ENCODE data around the gene SMAP2. TPM values are rescaled to one million over a fixed set of nuclear protein-coding genes. Genes with fewer than 3 reads are reported as not detected.
A peak's percentile ranks its signal among the peaks of the same experiment; 100 is the strongest.
"Not testable (repeated sequence)": the region's sequence is repeated elsewhere in the genome, so short reads cannot be mapped to it uniquely, and the experiment has no call there.

Gene SMAP2
- total RNA-seq, result 16.3 TPM
- long read RNA-seq, transcript SMAP2-202 (10 exons, 2,939 nt), result major isoform, 26 of 28 reads
- long read RNA-seq, partial matches to known transcripts, result 0 of 28 reads
- long read RNA-seq, other reads (novel, unspliced or antisense), result 2 of 28 reads

DNA sequence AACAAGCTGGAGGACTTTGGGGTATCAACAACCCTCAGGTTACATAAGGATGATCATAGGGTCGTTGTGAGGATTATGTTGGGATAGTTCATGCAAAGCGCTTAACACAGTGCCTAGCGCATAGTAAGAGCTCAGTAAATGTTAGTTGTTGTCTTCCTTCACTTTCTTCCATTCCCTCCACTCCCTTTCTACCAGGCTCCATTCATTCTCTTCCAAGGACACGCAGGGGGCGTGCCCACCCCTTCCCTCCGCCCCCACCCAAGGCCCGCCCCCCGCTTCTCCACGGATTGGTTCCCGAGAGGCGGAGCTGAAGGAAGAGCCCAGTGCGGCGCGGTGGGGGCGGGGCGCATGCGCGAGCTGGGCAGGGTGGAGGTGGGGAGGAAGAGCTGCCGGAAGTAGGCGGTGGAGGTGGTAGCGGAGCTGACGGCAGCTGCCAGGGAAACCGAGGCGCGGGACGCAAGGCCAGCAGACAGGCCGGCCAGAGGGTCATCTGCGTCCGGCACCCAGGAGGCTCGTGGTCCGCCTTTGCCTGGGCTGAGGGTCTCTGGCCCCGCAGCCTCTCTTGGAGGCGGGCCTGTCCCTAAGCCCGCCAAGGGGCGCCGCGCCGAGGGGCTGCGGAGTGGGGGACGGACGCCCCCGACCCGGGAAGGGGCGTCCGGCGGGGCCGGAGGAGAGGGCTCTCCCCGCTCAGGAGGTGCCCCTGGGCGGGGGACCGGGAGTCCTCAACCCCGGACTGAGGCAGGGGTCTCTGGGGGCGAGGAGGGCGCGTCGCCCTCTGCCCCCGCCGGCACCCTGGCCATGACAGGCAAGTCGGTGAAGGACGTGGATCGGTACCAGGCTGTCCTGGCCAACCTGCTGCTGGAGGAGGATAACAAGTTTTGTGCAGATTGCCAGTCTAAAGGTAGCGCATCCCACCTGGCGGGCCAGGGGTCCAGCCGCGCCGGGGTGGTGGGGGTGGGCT, at the start of gene SMAP2:
SMAP2 (plus strand) TSS at position 405 of the 961 bp plus-strand sequence; CDS start at position 799, 394 bp downstream.
- DNase-seq (ENCODE audit: missing footprints) (peak; percentile 99), ATAC-seq (peak; percentile 99)
- intact Hi-C loops (cut with DNase I), result no loop called here

GRCh38 chr1:40331403-40331802, 42.1 kb upstream of the SMAP2 start:
- intact Hi-C loops (cut with DNase I), result loop anchor here (10.0 kb wide), 1 partner anchor 247 kb away; no protein-coding TSS in a partner anchor
- not testable (repeated sequence) for DNase-seq (ENCODE audit: missing footprints); ATAC-seq

GRCh38 chr1:40332695-40333094, 40.8 kb upstream of the SMAP2 start:
- no peak for ATAC-seq
- no peak for DNase-seq (ENCODE audit: missing footprints)
- intact Hi-C loops (cut with DNase I), result loop anchor here (10.0 kb wide), 1 partner anchor 248 kb away; no protein-coding TSS in a partner anchor

DNA sequence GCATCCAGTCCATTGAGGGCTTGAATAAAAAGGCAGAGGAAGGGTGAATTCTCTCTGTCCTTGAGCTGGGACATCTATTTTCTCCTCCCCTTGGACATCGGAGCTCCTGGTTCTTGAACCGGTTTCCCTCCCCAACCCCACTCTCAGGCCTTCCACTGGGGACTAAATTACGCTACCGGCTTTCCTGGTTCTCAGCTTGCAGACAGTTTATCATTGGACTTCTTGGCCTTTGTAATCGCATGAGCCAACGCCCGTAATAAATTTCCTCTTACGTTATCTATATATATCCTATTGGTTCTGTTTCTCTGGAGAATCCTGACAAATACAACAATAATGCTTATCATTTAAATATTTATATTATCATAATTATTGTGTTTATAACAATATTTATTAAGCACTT, 36.1 kb upstream of the SMAP2 start:
- ATAC-seq (no peak), DNase-seq (ENCODE audit: missing footprints) (no peak)
- intact Hi-C loops (cut with DNase I), result loop anchor here (5.0 to 10.0 kb wide), 2 partner anchors 70 to 253 kb away; no protein-coding TSS in a partner anchor

- intact Hi-C loops (cut with DNase I), result loop anchor here (2.0 to 10.0 kb wide), 3 partner anchors 68 to 254 kb away; no protein-coding TSS in a partner anchor
- peak; percentile 86 for DNase-seq (ENCODE audit: missing footprints)
- ATAC-seq, result peak; percentile 77
Observed at GRCh38 chr1:40338745-40339419, 34.6 kb upstream of the SMAP2 start.

DNA sequence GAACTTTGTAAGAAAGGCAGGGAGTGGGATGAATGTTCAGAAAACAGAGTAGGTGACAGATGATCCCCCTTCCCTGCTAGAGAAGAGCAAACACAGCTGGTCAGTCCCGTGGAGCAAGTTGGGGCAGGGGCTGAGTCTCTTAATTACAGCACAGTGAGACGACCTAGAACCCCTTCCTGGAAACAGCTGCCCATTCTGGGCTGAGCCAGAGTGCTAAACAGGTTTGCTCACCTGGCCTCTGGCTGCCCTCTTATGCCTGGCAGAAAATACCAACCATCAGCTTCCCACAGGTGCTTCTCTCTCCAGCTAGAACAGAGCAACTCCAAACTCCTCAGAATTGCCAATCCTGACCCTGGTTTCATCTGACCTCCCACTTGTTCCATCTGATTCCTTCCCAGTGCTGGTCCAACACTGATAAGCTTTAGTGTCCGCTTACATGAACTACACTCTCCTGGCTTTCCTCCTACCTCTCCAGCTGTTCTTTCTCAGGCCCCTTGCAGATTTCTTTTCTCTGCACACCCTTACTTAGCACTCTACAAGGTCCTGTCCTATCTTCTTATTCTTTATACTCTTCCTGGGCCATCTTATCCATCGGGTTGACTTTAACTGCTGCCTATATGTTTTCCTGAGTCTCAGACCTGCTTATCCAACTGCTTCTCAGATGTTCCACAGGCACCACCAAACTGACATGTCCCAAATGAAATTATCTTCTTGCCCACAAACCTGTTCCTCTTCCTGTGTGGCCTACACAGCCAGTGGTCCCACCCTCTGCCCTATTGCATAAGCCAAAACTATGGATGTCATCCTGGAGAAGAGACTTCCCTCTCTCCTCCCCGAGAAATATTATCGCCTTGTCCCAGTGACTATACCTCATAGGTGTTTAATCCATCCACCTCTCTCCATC, 33.9 kb upstream of the SMAP2 start:
- intact Hi-C loops (cut with DNase I), result loop anchor here (2.0 to 10.0 kb wide), 3 partner anchors 68 to 255 kb away; no protein-coding TSS in a partner anchor
- ATAC-seq, result peak; percentile 29
- no peak for DNase-seq (ENCODE audit: missing footprints)

DNA sequence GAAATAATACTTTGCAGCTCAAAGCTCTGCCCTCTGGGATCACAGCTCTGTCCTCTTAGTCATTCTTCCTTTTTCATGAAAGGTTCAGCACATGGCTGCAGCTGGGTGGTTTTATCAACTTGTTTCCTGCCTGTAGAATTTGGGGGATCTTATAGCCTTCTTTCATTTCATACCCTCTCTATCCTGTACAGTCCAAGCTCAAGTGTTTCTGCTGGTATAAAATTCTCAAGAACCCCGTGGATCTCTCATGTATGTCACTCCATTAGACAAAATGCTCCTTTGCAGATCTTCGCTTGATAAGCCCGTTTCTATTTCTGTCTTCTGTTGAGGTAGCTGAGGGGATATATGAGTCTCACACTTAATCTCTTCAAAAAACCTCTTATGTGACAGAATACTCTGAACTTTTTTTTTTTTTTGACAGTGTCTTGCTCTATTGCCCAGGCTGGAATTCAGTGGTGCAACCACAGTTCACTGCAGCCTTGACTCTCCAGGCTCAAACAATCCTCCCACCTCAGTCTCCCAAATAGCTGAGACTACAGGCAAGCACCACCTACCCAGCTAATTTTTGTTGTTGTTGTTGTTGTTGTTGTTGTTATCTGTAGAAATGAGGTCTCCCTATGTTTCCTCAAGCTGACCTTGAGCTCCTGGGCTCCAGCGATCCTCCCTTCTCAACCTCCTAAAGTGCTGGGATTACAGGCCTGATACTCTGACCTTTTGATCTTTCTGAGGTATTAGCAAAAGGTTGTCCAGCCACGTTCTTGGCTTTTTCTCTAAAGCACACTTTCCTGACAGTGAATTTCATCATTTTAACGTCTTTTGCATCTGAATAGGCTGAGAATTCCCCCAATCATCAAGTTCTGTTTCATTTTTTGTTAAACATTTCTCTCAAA, 31.8 kb upstream of the SMAP2 start:
- intact Hi-C loops (cut with DNase I), result no loop called here
- DNase-seq (ENCODE audit: missing footprints) (no peak), ATAC-seq (no peak)

GRCh38 chr1:40342381-40342717, 31.2 kb upstream of the SMAP2 start:
- DNase-seq (ENCODE audit: missing footprints); ATAC-seq; intact Hi-C loops (cut with DNase I): not testable (repeated sequence)

- peak; percentile 54 for ATAC-seq
- intact Hi-C loops (cut with DNase I), result no loop called here
- DNase-seq (ENCODE audit: missing footprints), result peak; percentile 77
Observed at GRCh38 chr1:40344597-40344996, 28.9 kb upstream of the SMAP2 start.

- ATAC-seq, result no peak
- intact Hi-C loops (cut with DNase I), result no loop called here
- DNase-seq (ENCODE audit: missing footprints), result no peak
Observed at GRCh38 chr1:40350391-40350790, 23.1 kb upstream of the SMAP2 start.

DNA sequence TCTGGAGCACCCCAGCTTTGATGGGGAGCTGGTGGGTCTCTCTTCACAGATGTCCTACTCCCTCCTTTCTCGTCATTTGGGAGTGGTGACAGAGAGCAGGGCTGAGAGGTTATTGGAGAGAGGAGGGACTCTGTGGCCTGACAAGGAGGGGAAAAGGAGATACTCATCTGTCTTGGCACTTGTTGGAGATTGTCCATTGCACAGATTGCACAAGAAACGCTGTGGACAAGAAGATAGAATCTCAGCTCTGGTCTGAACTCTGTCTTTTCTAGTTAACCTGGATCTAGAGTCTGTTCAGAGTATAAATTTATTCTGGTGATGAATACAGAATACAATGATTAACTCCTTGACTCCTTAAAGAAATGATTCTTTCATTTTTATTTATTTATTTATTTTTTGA, 22.4 kb upstream of the SMAP2 start:
- ATAC-seq (no peak), DNase-seq (ENCODE audit: missing footprints) (no peak)
- intact Hi-C loops (cut with DNase I), result no loop called here

- ATAC-seq (peak; percentile 50), DNase-seq (ENCODE audit: missing footprints) (no peak)
- intact Hi-C loops (cut with DNase I), result no loop called here
Observed at GRCh38 chr1:40352126-40352525, 21.4 kb upstream of the SMAP2 start.

DNA sequence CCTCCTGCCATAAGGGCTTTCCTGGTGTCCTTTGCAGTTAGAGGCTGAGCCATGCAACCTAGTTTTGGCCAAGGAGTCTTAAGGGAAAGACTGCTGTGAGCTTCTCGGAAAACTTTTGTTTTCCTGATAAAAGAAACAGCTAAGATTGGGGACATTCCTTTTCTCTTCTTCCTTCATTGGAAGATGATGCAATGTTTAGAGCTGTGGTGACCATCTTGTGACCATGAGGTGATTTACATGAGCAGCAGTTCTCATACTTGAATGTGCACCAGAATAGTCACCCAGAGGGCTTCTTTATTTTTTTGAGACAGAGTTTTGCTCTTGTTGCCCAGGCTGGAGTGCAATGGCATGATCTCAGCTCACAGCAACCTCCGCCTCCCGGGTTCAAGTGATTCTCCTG, 20.4 kb upstream of the SMAP2 start:
- DNase-seq (ENCODE audit: missing footprints) (no peak), ATAC-seq (no peak)
- intact Hi-C loops (cut with DNase I), result no loop called here

DNA sequence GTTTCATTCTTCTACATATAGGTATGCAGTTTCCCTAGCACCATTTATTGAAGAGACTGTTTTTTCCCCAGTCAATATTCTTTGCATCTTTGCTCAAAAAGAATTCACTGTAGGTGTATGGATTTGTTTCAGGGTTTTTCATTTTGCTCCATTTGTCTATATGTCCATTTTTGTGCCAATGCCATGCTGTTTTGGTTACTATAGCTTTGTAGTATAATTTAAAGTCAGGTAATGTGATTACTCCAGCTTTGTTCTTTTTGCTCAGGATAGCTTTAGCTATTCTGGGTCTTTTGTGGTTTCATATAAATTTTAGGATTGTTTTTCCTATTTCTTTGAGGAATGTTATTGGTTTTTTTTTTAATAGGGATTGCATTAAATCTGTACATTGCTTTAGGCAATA, 15.9 kb upstream of the SMAP2 start:
- no peak for ATAC-seq
- DNase-seq (ENCODE audit: missing footprints), result no peak
- intact Hi-C loops (cut with DNase I), result no loop called here

DNA sequence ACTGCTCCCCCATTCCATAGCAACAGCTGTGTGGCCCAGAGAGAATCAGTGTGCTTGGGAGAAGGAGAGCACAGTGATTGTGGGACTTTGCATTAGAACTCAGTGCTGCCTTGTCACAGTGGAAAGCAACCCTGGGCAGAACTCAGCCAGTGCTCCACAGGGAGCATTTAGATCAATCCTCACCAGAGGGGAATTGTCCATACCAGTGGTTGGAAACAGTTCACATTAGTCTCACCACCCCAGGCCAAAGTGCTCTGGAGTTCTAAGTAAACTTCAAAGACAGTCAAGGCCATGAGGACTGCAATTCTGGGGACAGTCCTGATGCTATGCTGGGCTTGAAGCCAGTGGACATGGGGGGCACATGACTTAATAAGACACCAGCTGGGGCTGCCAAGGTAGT, 12.9 kb upstream of the SMAP2 start:
- intact Hi-C loops (cut with DNase I), result no loop called here
- ATAC-seq (no peak), DNase-seq (ENCODE audit: missing footprints) (no peak)

GRCh38 chr1:40361201-40361600, 12.3 kb upstream of the SMAP2 start:
- no peak for DNase-seq (ENCODE audit: missing footprints)
- intact Hi-C loops (cut with DNase I), result no loop called here
- ATAC-seq, result no peak

DNA sequence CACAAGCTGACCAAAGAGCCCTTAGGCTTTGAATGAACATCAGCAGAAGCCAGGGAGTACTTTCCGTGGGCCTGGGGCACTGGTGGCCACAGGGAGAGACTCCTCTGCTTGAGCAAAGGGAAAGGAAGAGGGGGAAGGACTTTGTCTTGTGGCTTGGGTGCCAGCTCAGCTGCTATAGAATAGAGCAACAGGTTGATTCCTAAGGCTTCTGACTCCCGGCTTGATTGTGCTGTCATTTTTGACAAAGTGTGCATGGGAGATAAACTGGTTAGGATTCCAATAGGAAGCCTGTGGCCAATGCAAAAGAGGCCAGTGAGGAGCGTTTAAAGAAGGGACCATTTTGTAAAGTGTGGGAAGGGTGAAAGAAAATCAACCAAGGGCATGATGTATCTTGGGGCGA, 11.9 kb upstream of the SMAP2 start:
- no peak for ATAC-seq
- DNase-seq (ENCODE audit: missing footprints), result no peak
- intact Hi-C loops (cut with DNase I), result no loop called here

DNA sequence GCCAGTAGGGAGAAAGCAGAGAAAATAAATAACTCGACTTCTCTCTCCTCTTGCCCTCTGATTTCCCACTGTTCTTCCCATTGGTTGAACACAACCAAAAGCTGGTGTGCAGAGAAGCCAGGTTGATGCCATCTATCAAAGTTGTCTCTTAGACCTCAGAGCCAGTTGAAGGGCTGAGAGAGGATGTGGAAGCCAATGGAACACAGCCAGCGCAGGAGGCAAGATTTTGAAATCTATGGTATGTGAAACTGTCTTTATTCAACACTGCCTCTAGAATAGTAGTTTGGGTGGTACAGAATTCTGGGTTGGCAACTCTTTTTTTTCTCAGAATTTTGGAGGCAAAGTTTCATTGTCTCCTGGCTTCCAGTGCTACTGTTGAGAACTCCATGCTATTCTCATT, 11.3 kb upstream of the SMAP2 start:
- intact Hi-C loops (cut with DNase I), result no loop called here
- DNase-seq (ENCODE audit: missing footprints), result no peak
- no peak for ATAC-seq

All from Right ventricle myocardium inferior (tissue), 1 donor.